Pulmonary artery endothelial cell (primary cell): ENCODE data around the gene ACADS. TPM values are rescaled to one million over a fixed set of nuclear protein-coding genes. Genes with fewer than 3 reads are reported as not detected.
A peak's percentile ranks its signal among the peaks of the same experiment; 100 is the strongest.

Experiments
- DNase-seq: peaks from one replicate; pipeline ENCODE4 v3.0.0-alpha.2; 2011; ENCODE audit warnings: low read depth, low spot score
- total RNA-seq: library from RNA; depleted of rRNA; stranded (reverse); fragments of >200 nt; gene quantifications from 2 replicates; pipeline ENCODE4 v1.2.3, GENCODE V29; 2014

ACADS gene
- total RNA-seq, 1 donor from 2014 or later = 17.9 TPM

DNA sequence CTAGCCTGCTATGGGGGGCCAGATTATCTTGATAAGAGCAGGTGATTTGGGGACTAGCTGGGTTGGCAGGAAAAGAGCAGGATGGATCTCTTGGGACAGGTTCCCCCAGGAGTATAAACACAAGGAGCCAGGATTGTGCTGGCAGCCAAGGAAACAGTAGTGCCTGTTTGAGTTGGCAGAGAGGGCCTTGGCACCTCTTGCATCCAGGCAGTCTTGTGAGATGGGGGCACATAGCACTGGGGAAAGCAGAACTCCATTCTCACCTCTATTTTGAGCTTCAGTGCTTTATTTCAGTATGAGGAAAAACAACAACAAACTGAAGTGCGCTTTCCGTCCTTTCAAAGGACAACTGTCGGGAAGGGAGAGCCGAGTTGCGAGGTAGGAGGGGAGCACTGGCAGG, 24.7 kb upstream of the ACADS start:
- no peak for DNase-seq

DNA sequence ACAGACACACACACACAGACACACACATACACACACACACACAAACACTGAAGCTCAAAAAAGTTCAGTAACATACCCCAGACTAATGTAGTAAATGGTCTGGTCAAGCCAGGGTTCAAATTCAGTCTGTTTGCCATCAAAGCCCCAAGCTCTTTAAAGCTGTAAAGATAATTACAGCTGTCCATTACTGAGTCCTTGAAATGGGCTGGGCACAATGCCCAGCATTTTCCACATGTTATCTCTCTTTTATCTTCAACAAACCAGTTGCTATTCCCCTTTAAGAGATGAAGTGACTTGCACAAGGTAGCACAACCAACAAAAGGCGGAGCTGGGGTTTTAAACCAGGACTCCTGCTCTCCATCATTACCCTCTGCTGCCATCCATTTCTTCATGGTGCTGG, 23.0 kb upstream of the ACADS start:
- no peak for DNase-seq

DNA sequence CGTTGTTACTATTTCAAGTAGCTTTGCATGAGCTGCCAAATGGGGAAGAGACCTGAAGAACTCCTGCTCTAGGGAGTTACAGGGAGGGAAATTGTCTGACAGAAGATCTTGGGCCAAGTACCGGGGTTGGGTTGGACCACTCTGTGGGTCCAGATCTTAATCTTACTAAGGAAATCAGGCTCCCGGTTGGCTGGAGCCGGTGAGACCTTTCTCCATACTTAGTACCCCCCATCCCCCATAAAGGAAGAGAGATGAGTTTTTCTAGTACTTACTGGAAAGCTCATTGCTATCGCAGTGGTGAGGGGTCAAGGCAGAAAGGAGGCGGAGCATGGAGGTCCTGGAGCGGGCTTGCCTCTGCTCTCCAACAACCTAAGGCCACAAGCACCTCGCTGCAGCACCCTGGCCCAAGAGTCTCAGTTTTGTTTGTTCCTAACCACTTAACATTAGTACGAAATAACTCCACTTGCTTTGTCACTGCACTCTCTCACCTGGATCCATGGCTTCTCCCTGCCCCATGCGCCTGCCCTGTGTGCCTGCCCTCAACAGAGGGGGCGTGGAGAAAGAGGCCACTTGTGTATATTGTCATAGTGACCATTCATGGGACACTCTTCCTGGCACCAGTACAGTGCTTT, 22.2 kb upstream of the ACADS start:
- no peak for DNase-seq

DNA sequence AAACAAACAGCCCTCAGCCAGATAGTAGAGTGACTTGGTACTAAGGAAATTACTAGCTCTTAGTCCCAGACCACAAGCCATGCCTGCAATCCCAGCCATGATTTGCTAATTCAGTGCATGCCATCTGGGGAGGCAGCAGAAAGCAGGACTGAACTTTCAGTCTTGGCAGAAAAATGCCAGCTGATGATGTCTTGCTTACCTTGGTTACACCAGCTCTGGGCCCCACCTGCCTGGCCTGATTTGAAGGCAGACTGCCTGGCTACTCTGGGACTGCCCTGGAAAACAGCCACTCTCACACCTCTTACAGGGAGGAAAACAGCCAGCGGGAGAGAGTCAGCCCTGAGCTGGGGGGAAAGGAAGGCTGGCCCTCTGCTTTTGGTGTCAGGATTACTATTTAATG, 20.0 kb upstream of the ACADS start:
- no peak for DNase-seq

DNA sequence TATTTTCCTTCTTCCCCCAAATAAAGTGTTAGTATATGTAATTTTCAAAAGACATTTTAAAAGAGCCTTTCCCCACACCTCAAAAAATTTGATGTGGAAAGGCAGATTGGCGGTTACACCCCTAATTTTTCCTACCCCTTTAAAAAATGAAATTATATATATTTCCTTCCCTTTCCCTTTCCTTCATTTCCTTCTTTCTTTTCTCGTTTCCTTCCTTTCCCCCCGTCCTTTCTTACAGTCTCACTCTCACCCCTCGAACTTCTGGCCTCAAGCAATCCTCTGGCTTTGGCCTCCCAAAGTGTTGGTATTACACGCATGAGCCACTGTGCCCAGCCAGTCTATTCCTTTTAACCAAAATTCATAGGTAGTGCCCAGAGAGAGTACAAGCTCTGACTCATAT, 19.6 kb upstream of the ACADS start:
- no peak for DNase-seq

DNA sequence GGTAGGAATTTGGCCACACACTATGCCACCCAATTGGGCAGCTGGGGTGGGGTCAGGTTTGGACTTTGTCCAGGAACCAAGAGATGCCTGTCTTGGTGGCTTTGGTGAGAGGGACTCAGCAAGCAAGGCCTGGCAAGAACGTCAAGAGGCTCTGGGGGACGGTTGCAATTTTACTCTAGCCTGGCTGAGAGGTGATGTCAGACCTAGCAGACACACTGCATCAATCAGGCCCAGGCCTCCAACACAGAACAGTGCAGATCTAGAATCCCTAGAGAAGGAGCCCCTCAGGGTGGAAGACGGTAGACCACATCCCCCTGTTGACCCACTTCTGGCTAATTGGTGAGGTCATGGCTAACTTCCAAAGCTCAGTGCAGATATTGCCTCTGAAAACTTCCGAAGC, 17.0 kb upstream of the ACADS start:
- DNase-seq = no peak

DNA sequence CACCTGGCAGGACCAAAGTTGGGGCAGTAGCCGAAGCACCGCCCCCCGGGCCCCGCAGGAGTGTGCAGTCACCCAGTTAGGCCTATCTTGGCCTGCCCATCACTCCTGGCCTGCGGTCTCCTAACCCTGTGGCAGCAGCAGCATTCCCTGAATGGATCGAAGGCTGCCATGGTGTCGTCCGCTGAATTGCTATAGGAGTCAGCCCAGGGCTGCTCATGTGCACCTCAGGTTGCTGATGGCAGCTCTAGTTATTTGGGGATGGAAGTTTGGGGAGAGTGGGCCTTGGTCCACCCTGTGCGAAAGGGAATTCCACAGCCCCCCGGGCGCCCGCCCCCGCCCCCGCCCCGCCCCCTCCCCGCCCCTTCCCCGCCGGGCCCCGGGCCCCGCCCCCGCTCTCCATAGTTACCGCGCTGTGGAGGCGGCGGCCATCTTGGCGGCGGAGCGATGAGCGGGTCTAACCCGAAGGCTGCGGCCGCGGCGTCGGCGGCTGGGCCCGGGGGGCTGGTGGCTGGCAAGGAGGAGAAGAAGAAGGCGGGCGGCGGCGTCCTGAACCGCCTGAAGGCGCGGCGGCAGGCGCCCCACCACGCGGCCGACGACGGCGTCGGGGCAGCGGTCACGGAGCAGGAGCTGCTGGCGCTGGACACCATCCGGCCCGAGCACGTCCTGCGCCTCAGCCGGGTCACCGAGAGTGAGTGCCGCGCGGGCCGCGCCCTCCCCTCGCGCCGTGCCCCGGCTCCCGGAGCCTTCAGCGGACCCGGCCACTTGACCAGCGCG, 15.4 kb upstream of the ACADS start, which contains the start of gene UNC119B:
TSS of gene UNC119B (plus strand) at position 428 of the 774 bp plus-strand sequence. CDS start at position 445, 17 bp downstream.
- DNase-seq = no peak

DNA sequence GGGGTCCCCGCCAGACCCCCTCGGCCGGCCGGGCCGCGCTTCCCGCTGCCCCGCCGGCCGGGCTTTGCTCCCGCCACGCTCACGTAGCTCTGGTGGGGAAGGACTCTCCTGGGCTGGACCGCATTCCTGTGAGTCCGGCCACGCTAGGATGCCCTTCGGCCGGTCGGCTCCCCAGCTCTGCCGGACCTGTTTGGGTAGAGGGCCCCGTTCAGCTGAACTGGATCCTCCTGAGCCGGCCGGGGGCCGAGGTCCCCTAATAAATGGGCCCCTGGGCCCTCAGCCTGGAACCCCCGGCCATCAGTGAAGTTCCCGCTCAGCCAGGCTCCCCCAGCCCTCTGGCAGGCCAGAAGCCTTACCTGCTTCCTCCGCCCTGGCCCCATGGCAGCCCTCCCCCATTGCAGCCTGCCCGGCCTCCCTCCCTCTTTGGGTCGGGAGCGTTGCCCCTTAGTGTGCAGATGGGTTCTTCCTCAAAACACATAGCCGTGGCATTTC, 14.8 kb upstream of the ACADS start:
- no peak for DNase-seq

DNA sequence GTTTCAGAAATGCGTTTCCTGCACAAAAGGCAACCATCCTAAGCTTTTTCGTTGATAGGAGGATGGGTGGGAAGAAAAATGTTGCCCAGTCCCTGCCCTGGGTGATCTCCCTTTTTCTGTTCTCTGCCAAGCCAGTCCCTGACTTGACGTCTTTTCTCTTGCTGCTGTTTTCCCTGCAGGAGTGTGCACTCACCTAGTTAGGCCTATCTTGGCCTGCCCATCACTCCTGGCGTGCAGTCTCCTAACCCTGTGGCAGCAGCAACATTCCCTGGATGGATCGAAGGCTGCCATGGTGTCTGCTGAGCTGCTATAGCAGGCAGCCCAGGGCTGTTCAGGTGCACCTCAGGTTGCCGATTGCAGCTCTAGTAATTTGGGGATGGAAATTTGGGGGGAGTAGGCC, 14.2 kb upstream of the ACADS start:
- no peak for DNase-seq

DNA sequence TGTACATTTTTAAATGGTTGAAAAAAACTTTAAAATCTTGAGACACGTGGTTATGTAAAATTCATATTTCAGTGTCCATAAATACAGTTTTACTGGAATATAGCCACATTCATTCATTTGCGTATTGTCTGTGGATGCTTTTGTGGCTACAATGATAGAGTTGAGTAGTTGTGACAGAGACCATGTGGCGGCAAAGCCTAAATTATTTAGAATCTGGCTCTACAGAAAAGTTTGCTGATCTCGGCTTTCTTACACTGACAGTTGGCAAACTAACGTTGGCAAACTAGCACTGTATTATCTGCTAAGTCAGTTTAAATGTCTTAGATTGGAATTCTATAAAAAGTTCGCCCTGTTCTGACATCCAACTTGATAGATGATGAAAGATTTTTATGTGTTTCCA, 13.0 kb upstream of the ACADS start:
- no peak for DNase-seq

DNA sequence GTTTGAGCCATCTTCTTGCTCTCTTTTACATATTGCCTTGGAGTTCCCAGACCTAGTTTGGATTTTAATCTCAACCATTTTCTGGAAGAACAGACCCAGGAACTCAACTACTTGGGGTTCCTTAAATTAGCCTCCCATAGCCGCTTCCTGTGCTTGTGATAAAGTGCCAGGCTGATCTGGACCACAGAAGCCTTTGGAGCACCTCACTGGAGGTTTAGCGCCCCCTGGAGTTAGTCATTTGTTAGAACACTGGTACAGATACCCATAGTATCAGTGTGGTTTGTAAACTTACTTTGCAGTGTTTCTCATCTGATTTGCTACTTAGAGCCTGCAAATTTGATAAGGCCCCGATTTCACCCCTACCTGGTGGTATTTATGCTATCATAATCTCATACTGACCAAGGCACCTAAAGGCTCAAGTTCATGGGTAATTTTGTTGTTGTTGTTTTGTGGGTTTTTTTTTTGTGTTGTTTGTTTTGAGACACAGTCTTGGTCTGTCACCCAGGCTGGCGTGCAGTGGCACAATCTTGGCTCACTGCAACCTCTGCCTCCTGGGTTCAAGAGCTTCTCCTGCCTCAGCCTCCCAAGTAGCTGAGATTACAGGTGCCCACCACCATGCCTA, 11.7 kb upstream of the ACADS start:
- DNase-seq = peak; percentile 39

DNA sequence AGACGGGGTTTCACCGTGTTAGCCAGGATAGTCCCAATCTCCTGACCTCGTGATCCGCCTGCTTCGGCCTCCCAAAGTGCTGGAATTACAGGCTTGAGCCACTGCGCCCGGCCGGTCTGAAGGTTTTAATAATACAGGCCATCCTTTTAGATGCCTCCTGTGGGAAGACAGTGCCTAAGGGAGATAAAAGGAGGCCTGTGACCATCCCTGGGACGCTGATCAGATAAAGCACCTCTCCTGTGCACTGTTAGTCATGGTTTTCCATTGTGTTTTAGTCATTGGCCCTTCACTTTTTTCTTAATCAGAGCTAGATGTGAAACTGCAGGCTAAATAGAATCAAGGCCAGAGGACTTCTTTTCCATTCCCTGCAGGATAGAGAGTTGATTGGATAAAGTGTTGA, 7.6 kb upstream of the ACADS start:
- DNase-seq = no peak

DNA sequence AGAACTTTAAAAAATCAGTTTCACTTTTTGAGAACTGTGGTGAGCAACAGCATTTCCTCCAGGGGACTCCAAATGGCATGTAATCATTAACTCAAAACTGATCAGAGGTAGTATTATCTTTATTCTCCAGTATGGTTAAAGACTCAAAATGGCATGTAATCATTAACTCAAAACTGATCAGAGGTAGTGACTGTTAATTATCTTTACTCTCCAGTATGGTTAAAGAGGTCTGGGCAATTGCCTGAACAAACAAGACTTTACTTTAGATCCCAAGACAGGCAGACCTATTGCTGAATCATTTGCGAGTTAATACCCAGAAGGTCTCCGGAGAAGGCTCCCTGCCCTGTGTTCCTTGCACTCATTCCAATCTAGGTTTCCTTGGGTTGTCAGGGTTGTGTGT, 6.6 kb upstream of the ACADS start:
- DNase-seq = no peak

DNA sequence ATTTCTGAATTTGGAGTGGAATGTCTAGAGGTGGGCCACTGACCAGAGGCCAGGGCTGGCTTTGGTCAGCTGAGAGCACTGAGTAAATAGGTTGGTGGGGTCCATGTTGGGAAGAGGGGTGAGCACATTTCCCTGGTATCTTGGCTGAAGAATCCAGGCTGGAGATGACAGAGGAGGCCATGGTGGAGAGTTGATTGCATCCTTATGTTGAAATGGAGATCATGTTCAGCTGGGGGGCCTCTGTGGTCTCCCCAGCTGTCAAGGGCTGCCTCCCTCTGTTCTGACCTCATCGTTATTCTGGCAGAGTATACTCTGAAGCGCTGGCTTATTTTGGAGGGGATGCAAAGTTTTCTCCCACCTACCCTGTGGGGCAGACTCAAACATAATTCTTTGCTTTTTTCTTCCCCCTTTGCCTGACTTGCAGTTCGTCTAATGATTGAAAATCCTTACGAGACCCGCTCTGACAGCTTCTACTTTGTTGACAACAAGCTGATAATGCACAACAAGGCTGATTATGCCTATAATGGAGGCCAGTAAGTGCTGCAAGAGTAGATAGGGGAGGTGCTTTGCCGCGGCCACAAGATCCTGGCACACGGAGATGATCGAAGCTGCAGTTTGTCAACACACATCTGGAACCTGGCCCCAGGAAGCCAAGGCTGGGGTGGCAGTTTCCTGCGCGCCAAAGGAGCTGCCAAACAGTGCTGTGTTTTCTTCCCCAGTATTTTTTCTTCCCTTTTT, 6.0 kb upstream of the ACADS start:
- no peak for DNase-seq

DNA sequence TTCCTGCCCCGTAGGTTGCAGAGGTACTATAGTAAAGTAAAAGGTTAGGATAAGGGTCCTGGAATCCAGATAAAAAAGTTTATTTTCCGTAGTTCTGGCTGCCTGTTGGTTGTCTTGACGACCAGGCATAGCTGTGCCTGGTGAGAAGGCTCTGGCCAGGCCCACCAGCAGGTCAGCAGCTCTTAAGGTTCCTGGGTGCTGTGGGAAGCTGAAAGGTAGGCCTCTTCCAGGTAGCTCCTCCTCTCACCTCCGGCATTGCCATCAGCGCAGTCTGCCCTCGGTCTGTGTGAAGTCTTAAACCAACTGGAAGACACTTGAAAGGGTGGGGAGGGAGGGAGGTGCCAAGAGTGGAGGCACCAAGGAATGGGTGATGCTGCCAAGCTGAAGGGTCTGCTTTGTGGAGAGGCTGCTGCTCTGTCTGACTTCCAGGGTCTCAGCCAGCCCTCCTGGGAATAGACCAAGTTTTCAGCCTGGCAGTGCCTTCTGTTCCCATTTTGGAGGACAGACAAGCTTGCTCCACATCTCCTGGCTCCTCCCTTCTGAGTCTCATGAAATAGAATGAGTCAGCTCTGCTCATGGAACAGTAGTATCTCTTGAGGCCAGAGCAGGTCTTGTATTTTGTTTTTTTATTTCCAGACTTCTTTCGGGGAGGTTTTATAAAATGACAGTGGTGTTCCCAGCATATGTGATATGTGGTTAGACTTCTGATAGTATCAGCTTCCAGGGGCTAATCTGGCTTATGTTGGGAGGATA, 5.2 kb upstream of the ACADS start:
- no peak for DNase-seq

DNA sequence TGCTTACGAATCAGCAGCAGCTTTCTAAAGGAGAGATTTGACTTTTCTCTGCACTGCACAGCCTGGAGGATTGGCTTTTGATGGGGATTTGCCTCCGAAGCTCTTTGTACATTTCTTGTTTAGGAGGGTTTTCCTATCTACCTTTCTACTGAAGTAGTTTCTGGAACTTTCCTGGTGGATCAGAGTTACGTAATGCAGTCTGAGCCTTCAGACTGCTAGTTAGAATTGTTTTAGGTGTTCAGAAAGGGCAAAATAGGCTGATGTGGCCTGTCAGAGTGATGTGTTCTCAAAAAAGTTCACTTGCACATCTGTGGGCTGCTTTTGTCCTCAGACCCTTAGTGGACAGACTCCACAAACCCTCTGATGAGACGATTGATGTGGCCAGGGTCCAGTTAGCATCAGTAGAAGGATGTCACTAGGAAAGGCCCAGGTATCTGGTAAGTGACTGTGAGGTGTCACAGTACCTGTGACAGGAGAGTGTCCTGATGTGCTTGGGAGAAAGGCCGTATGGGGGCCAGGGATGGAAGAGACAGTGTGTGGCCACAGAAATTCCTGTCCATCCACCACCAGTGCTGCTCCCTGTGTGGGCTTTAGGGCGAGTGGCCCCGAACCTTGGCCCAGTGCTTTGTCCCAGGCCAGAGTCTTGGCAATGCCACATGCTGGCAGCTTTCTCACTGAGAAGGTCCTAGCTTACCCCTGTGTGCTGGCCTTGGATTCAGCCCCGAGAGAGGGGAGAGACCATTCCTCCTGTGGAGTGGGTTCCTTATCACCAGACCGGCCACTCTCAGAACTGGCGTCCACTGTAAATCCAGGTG, 4.4 kb upstream of the ACADS start:
- no peak for DNase-seq

DNA sequence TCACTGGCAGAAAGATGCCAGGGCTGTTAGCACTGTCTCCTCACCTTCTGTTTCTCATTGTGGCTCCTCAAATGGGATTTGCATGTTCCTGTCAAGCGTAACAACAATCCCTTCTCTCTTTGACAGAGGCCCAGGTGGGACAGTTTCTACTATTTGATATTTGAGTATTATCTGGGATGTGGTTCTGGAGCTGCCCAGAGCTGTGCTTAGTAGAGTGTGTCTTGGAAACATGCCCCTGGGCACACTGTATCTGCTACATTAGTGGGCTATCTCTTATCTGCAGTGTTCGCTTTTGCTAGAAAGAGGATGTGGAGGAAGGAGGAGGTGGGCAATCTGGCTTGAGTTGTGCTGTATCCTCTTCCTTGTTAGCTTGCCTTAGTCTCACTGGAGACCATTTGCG, 3.8 kb upstream of the ACADS start:
- no peak for DNase-seq

DNA sequence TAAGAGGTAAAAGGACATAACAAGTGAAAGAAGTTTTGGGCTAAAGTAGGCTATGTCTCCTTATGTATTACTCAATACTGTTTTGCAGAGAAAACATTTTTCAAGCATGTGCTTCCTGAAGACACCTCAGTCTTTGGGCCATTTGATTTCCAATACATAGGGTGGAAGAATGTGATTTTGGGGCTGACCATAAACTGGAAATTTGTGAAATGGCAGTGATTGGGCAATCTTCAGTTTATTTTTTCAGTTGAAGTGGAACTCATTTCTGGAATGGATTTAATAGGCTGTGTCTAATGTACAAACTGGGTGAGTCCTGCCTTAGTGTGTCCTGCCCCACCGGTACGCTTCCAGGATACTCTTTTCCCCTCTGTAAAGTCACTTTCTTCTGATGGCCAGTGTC, 2.8 kb upstream of the ACADS start:
- no peak for DNase-seq

DNA sequence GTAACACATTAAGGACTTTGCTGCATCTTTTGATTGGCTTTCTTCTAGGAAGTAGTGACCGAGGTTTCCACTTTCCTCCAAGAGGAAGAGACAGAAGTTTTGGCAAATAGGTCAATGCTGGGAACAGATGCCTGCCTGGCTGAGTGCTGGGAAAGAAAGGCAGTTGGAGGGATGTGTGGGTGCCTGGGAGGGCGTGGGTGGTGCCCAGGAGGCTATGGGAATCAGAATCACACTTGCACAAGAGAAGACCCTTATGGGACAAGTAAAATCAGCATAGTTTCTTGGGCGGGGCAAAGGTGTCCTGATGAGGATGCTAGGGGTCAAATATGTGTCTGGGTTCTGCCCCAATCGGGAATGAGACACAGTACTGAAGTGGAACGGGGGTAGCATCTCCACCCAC, 906 bp upstream of the ACADS start:
- no peak for DNase-seq

DNA sequence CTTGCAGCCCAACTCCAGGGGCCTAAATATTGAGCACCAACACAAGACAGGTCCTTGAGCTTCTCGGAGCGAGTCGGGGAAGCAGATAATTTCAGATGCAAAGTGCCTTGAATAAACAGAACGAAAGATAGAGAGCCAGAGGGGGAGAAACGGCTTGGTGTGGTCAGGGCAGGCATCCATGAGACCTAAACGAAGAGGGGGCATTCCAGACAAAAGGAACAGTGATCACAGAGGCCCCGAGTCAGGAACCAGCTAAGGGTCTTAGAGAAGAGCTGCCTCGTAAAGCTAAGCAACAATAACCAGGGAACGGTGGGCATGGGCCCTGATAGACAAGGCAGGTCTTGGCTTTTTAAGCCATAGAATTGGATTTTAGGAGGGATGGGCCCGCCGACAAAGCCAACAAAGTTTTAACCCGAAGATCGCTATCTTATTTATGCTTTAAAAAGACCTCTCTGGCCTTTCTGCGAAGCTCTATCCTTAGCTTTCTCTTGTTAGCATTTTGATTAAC, 421 bp upstream of the ACADS start:
- no peak for DNase-seq
